H4 (cell line): Measurements from ENCODE around the gene SOX21. TPM values are rescaled to one million over a fixed set of nuclear protein-coding genes. Genes with fewer than 3 reads are reported as not detected.

Experiments
- DNase-seq: peaks from one replicate; pipeline ENCODE4 v3.0.0-alpha.2; 2015; ENCODE audit warnings: low spot score
- total RNA-seq: library from RNA; depleted of rRNA; stranded (reverse); fragments of >200 nt; shearing (Covaris generic); gene quantifications from 2 replicates; pipeline ENCODE4 v1.2.3, GENCODE V29; 2014

Gene SOX21
- total RNA-seq, 1 experiment from 2014 or later: not detected

- DNase-seq: no peak
These were observed 3.1 kb downstream of the SOX21 start for GRCh38 chr13:94709001-94709834.

DNA sequence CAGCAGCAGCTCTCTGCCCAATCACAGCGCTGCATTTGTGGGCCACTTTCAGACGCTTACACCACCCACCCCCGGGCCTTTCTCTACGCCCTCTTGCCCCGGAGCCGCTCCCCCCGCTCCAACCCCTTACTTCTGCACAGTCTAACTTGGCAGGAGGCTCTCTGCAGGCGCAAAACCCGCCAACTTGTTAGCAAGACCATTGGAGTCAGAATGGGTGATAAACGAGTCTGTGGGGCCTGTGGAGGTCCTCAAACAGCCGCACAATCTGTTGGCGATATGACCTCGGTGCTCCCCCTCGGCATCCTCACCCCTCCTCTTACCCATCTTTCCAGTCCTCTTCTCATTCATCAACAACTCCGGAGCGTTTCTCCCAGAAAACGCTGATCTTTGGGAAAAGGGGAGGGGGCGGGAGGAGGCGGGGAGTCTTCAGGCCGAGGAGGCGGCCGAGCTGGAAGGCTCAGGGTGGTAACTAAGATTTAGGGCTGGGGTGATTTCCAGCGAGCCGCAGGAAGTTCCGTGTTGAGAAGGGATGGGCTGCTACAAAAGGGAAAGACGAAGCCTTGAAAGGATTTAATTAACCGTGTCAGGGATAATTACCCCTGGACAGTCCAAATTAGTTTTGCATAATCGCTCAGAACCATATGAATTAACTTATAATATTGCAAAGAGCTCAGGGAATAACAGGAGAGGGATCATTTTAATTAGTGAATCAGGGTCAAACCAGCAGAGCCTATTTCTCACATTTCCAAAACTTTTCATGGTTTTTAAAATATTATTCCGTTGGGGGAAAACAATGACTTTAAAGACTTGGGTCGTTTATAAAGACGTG is 4.1 kb downstream of the SOX21 start:
- no peak for DNase-seq

DNA sequence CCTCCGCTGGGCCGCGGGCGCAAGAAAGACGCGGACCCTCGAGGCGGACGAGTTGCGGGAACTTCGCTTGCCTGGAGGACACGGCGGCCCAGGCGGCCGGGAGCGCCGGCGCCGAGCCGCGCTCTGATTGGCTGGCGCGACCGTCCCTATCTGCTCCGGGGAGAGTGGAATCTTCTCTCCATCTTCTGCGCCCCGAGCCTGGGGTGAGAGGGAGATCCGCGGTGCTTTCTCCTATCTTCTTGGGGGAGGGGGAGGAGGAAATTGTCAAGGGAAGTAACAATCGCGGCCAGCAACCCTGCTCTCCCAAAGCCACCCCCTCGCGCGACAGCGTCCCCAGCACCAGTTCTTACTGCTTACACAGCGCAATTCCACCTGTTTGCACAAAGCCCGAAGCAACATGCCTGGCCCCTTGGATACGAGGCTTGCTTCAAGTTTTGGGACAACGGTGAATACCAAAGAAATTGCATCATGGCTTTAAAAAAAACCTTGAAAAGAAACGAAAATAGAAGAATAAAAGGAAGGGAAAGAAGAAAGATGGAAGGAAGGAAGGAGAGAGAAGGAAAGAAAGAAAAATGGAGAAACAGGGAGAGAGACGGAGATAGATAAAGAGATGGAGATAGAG is 4.8 kb downstream of the SOX21 start:
- DNase-seq: no peak

DNA sequence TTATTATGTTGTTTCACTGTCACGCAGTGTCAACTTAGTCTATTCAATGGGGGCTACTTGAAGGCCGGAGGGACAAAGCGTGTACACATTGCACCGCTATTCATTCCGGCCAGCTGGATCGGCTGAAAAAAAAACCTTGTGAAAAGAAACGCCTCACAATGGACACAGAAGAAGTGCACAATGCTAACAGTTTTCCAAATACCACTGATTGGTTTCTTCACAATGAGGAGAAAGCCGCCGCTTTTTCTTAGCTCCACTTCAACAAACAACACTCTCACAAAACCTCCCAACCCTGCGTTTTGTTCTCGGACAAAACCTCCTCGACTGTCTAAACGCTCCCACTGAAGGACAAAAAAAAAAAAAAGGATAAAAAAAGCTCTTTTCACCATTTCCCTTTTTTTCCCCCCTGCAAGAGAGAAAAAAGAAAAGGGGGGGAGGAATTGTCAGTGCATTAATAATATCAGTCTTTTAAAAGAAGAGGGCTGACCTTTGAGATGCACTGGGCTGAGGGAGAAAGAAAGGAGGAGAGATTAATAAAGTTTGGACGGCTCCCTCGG is 5.4 kb downstream of the SOX21 start:
- no peak for DNase-seq

GRCh38 chr13:94706101-94706842 is 6.1 kb downstream of the SOX21 start:
- no peak for DNase-seq

DNA sequence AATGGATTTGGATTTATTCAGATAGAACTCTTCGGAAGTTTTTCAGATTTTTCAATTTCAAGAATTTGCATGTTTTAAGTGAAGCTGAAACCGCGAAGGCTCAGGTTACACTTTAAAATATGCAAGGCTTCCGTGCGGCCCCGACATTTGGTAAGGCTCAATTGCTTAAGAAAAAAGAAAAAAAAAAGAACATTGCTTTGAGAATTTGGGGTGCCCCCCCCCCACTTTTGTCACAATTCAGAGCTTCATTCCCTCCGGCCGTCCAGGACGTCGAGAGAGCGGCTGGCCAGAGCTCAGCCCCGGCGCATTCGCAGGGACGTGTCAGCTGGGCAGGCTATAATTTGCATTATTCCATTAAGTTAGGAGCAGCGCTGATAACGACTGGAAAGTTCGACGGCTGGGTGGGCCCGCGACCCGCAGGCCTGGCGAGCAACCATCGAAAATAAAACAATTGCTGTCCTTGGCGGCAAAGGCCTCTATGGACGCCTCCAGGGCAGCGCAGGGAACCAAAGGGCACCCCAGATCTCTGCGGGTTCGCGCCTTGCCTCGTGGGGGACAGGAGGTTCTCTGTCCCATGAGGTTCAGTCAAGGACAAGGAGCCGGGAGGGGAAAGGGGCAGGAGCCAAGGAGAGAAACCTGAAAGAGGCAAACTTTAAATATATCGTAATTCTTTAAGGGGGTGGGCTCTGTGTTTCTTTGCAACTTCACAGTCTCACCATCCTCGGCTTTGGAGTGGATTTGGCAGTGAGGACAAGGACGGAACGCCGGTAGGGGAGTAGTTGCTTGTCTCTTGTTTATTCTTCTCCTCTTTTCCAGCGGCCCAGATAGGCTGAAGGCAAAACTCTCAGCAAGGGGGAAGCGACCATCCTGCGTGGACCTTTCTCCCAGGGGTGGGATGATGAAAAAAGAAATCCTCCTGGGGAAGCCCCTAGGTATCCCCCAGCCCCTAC is 7.0 kb downstream of the SOX21 start:
- no peak for DNase-seq

- DNase-seq: no peak
These were observed 7.8 kb downstream of the SOX21 start for GRCh38 chr13:94704377-94705080.

GRCh38 chr13:94703721-94704314 is 8.5 kb downstream of the SOX21 start:
- no peak for DNase-seq

- no peak for DNase-seq
These were observed 9.1 kb downstream of the SOX21 start for GRCh38 chr13:94703271-94703670.

GRCh38 chr13:94702181-94703041 is 9.9 kb downstream of the SOX21 start:
- DNase-seq: no peak

GRCh38 chr13:94701313-94702180 is 10.8 kb downstream of the SOX21 start:
- DNase-seq: no peak

- no peak for DNase-seq
These were observed 11.8 kb downstream of the SOX21 start for GRCh38 chr13:94700536-94700935.

GRCh38 chr13:94700051-94700535 is 12.3 kb downstream of the SOX21 start:
- DNase-seq: no peak

DNA sequence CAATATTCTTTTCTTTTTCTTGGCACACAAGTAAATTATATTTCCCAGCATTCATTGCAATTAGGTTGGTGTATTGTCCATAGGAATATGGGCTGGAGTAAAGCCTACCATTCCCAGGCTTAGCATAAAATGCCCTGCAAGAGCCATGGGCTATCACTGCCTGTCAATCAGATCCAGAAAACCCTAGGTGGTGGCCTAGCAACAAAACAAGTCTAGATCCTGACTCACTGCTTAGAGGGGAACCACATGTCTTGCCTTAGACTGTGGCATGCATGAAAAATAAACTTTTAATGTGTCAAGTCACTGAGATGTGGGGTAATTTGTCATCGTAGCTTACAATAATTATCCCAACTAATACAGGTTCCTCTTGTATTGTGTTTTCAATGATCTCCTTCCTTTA is 16.2 kb downstream of the SOX21 start:
- no peak for DNase-seq

- no peak for DNase-seq
These were observed 20.3 kb downstream of the SOX21 start for GRCh38 chr13:94692030-94692429.

DNA sequence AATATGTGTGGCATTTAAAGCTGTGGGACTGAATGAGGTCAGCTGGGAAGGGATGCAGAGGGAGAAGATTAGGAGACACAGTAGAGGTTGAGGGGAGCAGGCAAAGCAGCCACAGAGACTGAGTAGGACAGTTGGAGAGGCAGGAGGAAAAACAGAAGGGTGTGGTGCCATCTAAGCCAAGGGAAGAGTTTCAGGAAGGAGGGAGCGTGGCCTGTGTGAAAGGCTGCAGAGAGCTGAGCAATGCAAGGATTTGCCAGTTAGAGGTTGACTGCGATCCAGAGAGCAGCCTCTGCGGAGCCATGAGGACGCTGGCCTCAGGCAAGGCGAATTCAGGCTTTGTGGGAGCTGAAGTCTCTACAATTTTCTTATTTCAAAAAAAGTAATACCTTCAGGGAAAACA is 28.9 kb downstream of the SOX21 start:
- no peak for DNase-seq

- no peak for DNase-seq
These were observed 30.1 kb downstream of the SOX21 start for GRCh38 chr13:94682229-94682628.
